Mucosa of gallbladder (tissue), 1 donor: ENCODE results near the gene DUSP5. TPM values are rescaled to one million over a fixed set of nuclear protein-coding genes. Genes with fewer than 3 reads are reported as not detected.

Experiments
- DNase-seq: peaks from one replicate; pipeline ENCODE4 v3.0.0-alpha.2; 2020; ENCODE audit warnings: low spot score
- total RNA-seq: library from RNA; stranded (reverse); gene quantifications from one replicate; pipeline ENCODE4 v1.2.1, GENCODE V29; 2021
- donor health status: DM: no; HTN: no; CAD: no.

DUSP5 gene
- total RNA-seq, 1 donor from 2014 or later = 15.9 TPM

DNA sequence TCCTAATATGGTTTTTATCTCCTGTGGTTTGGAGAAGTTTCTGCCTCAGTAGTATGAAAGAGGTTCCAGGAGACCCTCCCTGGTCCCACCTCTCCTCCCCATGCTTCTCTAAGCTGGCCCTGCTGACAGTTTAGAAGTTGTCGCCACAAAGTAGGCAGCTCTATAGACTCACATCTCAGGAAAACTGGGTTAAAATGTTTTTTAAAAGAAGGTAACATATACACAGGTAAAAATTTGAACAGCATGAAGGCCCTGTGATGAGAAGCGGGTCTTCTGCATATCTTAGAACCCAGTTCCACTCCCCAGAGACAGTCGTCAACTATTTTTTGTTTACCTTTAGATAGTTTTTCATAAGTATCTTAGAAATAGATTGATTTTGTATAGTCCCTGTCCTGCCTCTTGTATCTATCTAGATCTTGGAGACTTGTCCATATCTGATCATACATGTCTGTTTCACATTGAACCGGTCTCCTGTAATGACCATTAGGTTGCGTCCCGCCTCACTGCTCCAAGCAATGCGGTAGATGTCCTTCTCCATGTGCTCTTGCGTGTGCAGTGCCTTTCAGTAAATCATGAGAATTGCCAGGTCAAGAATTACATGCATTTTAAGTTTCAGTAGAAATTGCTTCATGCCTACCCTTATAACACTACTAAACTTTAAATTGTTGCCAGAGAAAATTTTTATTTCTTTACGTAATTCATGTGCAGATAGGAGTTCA is 2.2 kb downstream of the DUSP5 start:
- DNase-seq = no peak

DNA sequence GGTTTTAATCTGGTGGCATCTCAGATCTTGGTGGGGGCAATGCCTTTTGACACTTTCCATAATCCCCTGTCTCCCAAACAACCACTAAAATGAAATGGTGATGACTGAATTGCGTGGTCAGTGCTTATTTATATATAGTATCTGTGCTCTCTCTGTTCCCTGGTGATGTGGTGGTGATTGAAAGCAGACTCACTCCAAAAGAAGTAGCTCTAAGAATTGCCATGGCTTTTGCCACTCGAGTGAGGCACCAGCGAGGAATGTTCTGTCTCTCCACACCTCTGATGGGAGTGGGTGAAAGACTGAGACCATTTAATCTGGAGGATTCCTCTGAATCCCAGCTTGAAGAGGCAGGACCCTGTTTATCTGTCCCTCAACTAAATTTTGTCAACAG is 2.8 kb downstream of the DUSP5 start:
- no peak for DNase-seq

- DNase-seq = peak; percentile 88
Measured at GRCh38 chr10:110501142-110501937, 3.6 kb downstream of the DUSP5 start.

DNA sequence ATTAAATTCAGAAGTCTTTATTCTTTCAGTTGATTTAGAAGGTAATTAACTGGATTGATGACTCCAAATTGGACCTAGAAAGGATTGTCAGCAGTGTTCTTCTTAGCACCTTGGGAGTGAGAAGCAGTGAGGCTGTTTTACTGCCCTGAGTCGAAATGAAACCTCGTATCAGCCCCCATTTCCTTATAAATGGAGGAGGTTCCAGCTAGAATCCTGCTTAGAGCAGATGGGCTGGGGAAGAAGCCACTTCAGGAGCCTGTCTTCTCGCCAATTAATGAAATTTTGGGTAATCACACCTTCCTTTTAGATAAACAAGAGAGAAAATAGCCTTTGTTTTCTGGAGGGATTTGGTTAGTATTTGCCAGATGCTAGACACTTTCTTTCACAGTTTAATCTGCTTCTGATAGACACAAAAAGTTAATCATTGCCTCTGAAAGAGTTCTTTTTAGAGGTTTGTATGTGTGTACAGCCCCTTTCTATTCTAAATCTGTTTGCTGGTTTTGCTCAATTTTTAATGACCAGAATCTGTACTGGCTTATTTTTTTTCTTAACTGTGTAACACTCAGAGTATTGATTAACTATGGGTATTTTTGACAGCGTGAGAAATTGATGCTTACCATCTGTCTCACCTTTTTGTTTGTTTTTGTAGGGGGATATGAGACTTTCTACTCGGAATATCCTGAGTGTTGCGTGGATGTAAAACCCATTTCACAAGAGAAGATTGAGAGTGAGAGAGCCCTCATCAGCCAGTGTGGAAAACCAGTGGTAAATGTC is 4.6 kb downstream of the DUSP5 start:
- no peak for DNase-seq

DNA sequence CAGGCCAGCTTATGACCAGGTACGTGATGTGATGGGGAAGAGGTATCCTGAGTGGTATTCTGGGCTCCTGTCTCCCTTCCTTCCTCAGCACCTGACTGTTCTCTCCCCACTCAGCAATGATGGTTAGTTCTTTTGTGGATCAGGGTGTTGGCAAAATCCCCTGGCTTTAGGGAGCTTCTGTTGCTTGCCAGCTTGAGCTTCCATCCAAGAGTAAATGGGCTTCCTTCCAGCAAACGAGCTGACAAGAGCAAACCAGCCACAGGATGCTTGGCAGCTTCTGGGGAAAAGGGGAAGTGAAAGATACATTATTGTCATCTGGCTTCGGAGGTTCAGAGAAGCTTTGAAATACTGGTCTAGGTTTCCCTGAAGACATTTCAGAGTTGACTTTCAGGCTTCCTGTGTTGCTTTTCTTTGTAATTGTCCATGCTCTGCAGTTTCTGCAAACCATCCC is 5.2 kb downstream of the DUSP5 start:
- peak; percentile 71 for DNase-seq

DNA sequence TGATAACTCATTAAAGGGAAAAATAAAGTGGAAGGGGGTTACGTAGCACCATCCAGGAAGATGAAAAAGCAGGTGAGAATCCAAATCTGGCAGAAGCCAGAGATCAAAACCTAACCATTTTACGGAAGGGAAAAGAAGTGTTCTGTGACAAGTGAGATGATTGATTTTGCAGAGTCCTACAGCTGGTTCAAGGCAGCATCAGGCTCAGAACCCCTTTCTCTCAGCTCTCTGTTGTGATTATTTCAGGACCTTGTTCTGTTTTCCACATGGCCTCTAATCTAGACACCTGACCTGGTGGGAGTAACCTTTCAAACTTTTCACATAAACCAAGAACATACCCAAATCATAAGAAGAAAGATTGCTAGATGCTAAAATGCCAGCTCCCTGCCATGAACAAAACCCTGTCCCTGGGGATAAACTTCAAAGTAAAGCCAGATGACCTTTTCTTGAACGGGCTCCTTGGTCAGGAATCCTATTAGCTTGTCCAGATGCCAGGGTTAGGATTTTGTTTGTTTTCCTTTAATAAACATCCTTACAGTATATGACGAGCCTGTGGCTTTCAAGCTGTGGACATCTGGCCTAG is 5.9 kb downstream of the DUSP5 start:
- DNase-seq = no peak

DNA sequence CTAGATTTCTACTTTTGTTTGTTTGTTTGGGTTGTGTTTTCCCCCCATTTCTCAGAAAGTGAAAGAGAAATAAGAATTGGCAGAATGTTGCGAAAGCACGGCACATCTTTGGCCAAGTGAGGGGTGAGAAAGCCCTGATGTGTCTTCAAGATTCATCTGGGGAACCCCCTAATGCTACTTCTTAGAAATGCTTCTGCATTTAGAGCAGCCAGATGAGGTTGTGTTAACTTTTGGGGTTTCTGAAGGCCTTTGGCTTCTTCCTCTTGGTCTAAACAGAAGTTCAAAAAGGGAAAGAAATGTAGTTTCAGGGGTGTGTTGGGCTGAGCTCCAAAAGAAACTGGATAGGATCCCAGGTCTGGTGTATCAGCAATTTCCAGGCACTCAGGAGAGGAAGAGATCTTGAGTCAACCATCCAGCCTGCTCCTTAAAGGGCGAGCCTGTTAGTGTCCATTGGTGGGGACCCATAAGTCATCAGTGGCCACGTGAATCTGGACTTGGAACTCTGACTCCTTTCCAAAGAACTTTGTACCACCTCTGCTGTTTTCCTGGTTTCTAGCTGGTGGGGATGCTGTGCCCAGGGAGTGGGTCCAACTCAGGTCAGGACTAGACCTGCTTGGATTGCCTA is 6.5 kb downstream of the DUSP5 start:
- DNase-seq = peak; percentile 66

DNA sequence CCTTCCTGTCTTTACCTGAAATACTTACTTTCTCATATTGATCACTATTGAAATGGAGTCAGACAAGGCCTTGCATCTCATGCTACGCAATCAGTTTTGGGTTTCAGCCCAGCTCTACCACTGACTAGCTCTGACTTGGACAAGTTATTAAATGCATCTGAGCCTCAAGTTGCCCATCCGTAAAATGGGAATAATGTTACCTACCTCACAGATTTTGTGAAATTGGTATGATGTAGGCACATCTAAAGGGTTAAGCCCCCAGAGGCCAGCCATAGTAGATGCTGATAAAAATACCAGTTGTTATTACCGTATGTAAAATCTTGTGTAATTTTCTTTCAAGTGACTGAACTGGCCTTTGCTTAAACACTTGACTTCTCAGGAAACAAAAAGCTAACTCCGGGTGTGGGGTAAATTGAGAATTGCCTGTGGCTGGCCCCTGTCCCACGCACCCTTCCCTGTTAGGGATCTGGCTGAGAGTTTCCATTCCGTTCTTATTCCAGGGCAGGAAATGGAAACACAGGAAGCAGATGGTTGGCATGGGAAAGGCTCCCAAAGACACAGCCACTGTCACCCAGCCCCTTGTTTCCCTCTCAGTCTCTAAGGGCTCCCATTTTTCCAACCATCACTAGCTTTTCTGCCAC is 7.5 kb downstream of the DUSP5 start:
- no peak for DNase-seq

DNA sequence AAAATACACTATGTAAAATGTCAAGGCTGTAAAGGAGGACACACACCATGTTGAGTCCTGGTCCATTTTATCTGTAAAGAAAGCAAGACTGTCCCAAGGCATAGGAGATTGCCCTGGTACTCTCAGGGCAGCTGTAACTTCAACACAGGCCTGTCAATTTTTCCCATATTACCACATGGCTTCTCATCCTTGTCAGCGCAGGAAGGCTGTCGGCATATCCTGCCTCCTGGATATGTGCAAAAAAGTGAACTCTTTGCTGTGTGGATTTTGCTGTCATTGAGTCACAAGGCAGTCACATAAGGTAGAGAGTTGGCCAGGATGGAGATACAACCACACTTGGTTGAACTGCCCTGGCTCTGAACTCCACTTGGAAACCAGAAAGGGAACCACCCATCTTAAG is 8.7 kb downstream of the DUSP5 start:
- DNase-seq = no peak

DNA sequence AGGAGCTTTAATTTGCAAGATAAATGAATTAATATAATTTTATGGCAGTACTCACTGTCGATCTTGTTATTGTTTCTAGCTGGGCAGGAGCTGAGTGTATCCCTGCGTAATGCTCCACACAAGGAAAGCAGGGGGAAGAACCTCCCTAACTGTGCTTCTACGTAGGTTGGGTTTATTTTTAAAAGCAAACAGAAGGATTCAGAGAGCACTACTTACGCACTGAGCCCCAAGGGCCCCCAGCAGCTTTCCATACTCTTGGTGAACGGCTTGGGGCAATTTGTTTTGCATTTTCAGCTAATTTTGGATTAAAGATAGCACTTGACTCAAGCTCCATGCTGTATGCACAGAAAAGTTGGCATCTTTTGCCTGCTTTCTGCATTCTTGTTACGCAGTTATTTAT is 9.6 kb downstream of the DUSP5 start:
- no peak for DNase-seq

- no peak for DNase-seq
Measured at GRCh38 chr10:110508159-110508788, 10.6 kb downstream of the DUSP5 start.

DNA sequence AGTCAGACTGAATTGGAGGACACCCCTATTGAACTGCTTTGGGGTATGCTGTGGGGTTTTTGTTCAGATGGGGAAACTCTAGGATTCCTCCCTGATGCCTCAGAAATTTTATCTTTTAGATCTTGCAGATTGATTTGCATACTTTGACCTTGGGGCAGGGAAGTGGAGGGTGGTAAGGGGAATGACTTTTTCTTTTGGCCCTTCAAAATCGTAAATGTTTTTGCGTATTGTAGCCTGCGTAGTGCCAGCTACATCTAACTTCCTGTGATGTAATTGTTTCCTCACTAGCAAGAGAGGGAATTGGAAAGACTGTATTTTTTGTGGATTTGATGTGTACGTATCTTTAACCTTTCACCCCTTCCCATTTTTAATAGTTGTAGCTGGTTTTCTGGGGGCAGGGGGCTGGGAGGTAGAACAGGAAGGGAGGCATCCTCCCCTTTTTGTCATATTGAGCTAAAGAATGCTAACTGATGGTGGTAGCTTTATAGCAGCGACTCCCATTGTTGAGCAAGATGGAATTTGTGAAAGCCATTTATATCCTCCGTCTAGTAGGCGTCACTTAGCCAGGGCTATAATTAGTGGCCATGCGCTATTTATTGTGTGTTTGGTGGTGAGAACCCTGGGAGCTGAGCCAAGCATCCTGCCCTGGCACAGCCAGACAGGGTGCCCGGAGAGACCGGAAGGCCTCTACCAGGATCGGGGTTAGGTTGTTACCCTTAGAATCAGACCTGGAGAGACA is 11.3 kb downstream of the DUSP5 start:
- DNase-seq = no peak

GRCh38 chr10:110509560-110509959 is 11.9 kb downstream of the DUSP5 start:
- no peak for DNase-seq

- no peak for DNase-seq
Measured at GRCh38 chr10:110510086-110510485, 12.4 kb downstream of the DUSP5 start.

GRCh38 chr10:110510730-110511129 is 13.0 kb downstream of the DUSP5 start:
- DNase-seq = no peak

- no peak for DNase-seq
Measured at GRCh38 chr10:110511734-110512449, 14.2 kb downstream of the DUSP5 start.

DNA sequence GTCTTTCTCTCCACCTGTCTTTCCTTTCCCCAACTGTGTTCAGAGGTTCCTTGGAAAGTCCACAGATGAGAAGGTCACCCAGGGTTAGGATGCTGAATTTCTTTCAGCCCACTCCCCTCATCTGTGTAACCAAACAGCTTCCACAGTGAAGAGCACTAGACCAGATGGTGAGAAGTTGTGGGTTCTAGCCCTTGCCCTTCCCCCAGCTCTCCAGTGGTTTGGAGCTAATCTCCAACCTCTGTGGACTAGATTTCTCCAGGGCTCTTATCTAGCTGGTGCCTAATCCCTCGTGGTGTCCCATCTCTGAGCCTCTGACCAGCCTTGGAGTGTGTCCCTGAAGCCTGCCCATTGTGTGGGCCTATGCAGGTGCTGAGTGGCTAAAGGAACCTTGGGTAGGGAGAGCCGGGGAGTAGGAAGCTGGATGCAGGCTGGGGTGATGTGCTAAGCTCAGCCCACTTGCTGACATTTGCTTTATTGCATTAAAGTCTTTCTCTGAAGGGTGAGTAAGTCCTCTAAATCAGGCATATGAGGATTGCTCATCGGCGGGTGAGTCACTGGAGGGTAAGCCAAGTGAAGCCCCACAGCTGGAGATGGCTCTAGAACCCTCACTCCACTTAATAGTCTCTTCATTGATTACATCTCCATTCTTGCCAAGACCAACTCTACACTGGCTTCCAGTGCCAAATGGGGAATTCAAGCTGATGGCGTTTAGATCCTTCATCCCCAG is 14.9 kb downstream of the DUSP5 start:
- DNase-seq = no peak

GRCh38 chr10:110513949-110514348 is 16.2 kb downstream of the DUSP5 start:
- no peak for DNase-seq

DNA sequence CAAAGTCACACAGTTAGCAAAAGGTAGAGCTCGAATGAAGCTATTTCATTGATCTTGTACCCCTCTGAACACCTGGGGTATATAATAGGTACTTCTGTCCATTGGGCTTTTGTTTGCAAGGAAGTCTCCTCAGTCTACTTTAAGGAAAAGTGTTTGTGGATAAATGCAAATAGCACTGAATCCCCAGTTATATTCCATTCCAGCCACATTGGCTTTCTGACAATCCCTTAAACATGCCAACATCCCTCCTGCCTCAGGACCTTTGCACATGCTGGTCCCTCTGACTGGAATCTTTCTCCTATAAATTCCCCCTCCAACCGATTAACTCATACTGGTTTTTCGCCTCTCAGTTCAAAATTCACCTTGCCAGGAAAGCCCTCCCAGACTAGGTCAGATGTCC is 17.1 kb downstream of the DUSP5 start:
- DNase-seq = no peak
